LHCN-M2 (cell line): ENCODE measurements around the gene ASPSCR1. TPM values are rescaled to one million over a fixed set of nuclear protein-coding genes. Genes with fewer than 3 reads are reported as not detected.

ENCODE experiments used
- DNase-seq: peaks from one replicate; pipeline ENCODE4 v3.0.0-alpha.2; 2012; ENCODE audit warnings: low read depth
- total RNA-seq: library from RNA; depleted of rRNA; stranded (reverse); fragments of >200 nt; gene quantifications from 2 replicates; pipeline ENCODE4 v1.2.3, GENCODE V29; 2014

The ASPSCR1 gene
- total RNA-seq, 1 experiment from 2014 or later: 25.9 TPM

GRCh38 chr17:82055023-82055964, 77.9 kb downstream of the ASPSCR1 start:
- no peak for DNase-seq

- no peak for DNase-seq
These were observed 78.7 kb downstream of the ASPSCR1 start for GRCh38 chr17:82055965-82056728.

GRCh38 chr17:82056729-82057621, 79.5 kb downstream of the ASPSCR1 start:
- DNase-seq: no peak

- no peak for DNase-seq
These were observed 80.9 kb downstream of the ASPSCR1 start for GRCh38 chr17:82058230-82058854.

- DNase-seq: no peak
These were observed 81.4 kb downstream of the ASPSCR1 start for GRCh38 chr17:82058855-82059249.

GRCh38 chr17:82059272-82060000, 82.0 kb downstream of the ASPSCR1 start:
- DNase-seq: no peak

- no peak for DNase-seq
These were observed 82.6 kb downstream of the ASPSCR1 start for GRCh38 chr17:82060001-82060380.

GRCh38 chr17:82060614-82061013, 83.2 kb downstream of the ASPSCR1 start:
- DNase-seq: no peak

- DNase-seq: no peak
These were observed 83.9 kb downstream of the ASPSCR1 start for GRCh38 chr17:82061047-82061925.

- DNase-seq: no peak
These were observed 84.9 kb downstream of the ASPSCR1 start for GRCh38 chr17:82062076-82062983.

- DNase-seq: no peak
These were observed 85.5 kb downstream of the ASPSCR1 start for GRCh38 chr17:82062984-82063368.

GRCh38 chr17:82063424-82064415, 86.3 kb downstream of the ASPSCR1 start:
- DNase-seq: no peak

GRCh38 chr17:82064433-82065192, 87.2 kb downstream of the ASPSCR1 start:
- no peak for DNase-seq

GRCh38 chr17:82065193-82065637, 87.8 kb downstream of the ASPSCR1 start:
- peak; percentile 22 for DNase-seq

GRCh38 chr17:82065638-82066303, 88.3 kb downstream of the ASPSCR1 start, which contains the start of gene DUS1L:
Gene DUS1L (minus strand): TSS chr17:82065804. CDS start chr17:82065059, 745 bp downstream.
- peak; percentile 41 for DNase-seq
